NCI-H2227 treated with DMSO at 0.1 percent for 48 hours (cell line): ENCODE data around the gene HLA-A.
"Not testable (repeated sequence)": the region's sequence is repeated elsewhere in the genome, so short reads cannot be mapped to it uniquely, and the experiment has no call there.

Experiments used
- DNase-seq: peaks from one replicate; lab custom pipeline; 2025; lab: John Stamatoyannopoulos, UW

Gene HLA-A

GRCh38 chr6:29942275-29943052 is at the start of gene HLA-A:
HLA-A (plus strand) TSS chr6:29942532; CDS start chr6:29942554, 22 bp downstream.
- peak; percentile 84 for DNase-seq

- DNase-seq = no peak
Observed at GRCh38 chr6:29892696-29893095, 49.6 kb upstream of the HLA-A start.

DNA sequence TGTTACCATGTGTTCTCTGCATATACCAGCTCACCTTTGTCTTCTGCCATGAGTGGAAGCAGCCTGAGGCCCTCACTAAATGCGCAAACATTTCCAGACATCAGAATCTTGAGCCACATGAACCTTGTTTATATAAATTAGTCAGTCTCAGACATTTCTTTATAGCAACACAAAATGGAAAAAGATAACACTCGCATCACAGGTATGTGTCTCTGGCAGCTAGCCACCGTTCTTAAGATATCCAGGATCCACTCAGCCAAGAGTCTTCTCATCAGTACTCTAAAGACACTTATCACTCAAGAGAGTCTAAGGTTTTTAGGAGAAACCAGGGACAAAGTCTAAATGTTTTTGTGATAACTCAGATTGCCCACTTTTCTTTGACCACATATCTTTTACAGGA is 43.1 kb upstream of the HLA-A start:
- DNase-seq = no peak

GRCh38 chr6:29905286-29905685 is 37.0 kb upstream of the HLA-A start:
- DNase-seq = no peak

DNA sequence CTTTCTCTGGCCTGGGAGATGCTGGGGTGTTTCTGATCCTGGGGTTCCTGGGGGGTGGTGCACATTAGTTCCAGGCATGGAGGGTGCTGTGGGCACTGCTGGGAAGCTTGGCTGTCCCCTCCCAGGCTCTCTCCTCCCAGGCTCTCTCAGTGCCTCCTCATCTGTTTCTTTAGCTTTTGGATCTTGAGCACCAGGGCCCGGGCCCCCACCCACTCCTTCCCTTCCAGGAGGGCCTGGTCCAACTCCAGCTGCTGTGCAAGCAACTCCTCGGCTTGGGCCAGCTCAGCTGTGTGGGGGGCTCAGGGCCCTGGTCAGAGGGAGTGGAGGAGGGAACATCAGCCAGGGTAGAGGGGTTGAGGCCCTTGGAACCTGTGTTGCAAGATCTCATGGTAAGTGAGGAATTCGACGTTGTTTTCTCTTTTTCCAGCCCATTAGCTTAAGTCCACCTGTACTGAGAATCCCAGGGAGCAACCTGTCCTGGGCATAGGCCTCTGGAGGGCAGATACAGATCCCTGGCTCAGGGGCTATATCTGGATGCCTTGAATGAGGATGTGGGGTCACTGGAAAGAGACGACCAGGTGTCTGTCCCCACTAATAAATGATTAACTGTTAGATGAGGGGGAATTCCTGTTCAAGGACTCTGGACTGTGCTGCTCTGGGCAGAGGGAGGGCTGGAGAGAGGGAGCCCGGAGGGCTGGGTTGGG is 34.5 kb upstream of the HLA-A start:
- no peak for DNase-seq

DNA sequence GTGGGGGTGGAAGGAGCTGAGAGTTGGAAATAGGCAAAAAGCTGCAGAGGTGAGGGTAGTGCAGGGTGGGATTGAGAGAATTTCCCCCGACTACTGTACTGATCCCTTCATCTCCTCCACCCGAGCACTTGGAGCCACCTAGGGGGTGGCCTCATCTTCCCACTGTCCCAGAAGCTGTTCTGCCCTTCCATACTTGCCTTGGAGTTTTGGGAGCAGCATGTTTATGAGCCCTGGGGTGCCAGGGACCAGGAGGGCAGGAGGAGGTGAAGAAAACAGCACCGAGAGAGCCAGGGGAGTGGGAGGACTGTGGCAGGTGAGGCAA is 34.0 kb upstream of the HLA-A start:
- DNase-seq = no peak

DNA sequence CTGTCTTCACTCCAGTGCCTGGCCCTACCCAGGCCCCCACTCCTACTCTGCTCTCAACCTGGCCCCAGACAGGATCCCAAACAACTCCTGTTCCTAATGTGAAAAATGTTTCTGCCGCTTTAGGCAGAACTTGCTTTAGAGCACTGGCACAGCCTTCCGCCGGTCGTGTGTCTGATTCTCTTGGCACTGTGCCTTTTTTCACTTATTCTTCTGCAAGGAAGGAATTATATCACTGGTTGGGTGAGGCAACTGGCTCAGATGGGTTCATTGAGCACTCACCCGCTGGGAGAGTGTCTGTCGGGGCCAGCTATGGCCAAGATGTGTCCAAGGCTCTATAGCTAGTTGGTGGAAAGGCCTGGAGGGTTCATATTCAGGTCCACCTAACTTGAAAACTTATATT is 33.6 kb upstream of the HLA-A start:
- no peak for DNase-seq

GRCh38 chr6:29909985-29910384 is 32.3 kb upstream of the HLA-A start:
- no peak for DNase-seq

DNA sequence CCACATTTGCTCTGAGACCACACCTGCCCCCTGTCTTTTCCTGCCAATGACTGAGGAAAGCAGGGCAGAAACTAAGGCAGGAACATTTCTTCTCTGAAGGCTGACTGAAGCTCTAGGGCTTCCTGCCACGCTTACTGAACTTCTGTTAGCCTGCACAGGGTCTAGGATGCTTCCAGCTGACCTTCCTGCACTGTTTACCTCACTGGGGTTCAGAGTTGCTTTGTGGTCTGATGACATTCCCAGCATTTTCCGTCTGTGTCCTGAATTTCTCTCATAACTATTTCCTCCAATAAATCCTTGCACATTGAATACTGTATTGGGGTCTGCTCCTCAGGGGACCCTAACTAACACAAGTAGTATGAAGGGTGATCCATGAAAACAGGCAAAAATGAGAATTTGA is 29.5 kb upstream of the HLA-A start:
- DNase-seq = no peak

DNA sequence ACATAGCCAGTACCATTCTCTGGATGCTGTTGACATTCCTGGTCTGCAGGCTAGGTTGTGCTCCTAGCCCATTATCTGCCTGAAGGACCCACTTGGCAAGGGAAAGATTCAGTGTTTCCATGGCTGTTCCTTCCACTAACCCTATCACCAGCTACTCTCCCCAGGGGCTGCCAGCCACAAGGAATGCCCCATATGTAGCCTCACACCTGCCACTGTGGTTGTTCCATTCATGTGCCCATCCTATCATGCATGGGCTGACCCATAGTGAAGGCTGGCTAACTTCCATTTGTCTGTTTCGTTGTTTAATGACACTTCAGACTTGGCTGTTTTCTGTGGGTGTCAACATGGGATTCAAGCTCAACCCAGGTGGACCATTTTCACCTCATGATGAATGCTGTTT is 25.6 kb upstream of the HLA-A start:
- no peak for DNase-seq

DNA sequence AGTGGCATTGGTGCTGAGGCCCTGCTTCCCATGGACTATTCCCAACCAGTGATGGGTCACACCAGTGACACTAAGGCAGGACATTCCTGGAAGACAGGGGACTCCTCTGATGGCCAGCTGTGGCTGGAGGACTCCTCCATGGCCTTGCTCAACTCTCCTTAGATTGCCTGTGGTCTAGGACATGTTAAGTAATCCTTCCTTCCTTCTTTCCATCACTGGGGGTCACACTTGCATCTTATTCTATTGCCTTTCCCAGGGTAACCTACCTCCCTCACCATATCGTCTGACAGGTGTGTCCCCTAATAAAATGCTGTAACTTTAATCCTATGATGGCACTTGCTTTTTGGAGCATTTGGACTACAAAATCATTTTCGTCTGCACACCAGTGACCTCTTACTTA is 24.5 kb upstream of the HLA-A start:
- no peak for DNase-seq

DNA sequence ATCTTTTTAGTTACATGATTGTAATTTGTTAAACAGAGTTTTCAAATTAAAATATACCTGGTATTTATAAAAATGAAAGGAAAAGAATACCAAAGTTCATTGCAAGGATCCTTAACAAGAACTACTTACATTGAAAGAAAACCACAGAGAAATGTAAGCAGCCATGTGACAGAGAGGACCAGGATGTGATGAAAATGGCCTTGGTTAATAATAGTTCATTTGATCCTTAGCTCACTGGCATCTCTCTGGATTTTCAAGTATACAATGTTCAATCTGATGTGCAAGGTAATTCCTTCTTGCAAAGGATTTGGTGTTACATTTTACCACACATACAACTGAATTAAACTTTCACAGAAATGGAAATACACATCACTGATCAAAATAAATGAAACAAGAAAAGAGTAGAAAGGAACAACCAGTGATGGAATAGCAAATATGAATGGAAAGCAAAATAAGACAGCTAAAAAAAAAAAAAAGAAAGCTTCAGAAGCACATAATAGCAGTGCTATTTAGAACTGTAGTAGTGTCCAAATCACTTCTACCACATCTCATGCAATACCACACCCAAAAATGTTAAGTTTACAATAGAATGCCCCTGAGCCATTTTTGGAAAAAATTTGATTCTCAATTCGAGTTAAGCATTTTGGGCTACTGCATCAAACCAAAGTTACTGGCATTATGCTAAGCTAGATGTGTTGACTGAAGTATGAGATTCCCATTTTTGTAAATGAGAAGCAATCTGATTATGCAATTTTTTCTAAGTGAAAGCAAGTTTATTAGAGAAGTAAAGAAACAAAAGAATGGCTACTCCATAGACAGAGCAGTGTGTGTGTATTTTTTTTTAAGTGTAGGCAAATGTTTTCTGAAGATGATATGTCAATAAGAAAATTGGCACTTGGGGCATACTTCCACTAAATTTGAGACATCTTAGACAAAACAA is 22.6 kb upstream of the HLA-A start:
- no peak for DNase-seq

GRCh38 chr6:29924287-29924686 is 18.0 kb upstream of the HLA-A start:
- DNase-seq = no peak

- DNase-seq = no peak
Observed at GRCh38 chr6:29924731-29925130, 17.6 kb upstream of the HLA-A start.

- DNase-seq = no peak
Observed at GRCh38 chr6:29925321-29925720, 17.0 kb upstream of the HLA-A start.

DNA sequence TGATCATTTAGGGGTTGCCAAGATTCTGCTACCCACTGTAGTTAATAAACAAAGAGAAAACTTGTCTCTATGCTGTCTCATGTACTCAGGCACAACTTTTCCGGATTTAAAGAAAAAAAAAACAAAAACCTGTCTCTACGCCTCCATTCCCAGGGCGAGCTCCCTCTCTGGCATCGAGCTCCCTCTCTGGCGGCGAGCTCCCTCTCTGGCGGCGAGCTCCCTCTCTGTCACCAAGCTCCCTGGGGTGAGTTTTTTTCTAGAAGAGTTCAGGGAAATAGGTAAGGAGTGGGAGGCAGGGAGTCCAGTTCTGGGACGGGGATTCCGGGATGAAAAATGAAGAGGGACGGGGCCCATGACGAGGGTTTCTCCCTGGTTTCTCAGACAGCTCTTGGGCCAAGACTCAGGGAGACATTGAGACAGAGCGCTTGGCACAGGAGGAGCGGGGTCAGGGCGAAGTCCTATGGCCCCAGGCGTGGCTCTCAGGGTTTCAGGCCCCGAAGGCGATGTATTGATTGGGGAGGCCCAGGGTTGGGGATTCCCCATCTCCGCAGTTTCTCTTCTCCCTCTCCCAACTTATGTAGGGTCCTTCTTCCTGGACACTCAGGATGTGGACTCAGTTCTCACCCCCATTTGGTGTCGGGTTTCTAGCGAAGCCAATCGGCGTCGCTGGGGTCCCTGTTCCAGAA is 16.5 kb upstream of the HLA-A start:
- DNase-seq = no peak

DNA sequence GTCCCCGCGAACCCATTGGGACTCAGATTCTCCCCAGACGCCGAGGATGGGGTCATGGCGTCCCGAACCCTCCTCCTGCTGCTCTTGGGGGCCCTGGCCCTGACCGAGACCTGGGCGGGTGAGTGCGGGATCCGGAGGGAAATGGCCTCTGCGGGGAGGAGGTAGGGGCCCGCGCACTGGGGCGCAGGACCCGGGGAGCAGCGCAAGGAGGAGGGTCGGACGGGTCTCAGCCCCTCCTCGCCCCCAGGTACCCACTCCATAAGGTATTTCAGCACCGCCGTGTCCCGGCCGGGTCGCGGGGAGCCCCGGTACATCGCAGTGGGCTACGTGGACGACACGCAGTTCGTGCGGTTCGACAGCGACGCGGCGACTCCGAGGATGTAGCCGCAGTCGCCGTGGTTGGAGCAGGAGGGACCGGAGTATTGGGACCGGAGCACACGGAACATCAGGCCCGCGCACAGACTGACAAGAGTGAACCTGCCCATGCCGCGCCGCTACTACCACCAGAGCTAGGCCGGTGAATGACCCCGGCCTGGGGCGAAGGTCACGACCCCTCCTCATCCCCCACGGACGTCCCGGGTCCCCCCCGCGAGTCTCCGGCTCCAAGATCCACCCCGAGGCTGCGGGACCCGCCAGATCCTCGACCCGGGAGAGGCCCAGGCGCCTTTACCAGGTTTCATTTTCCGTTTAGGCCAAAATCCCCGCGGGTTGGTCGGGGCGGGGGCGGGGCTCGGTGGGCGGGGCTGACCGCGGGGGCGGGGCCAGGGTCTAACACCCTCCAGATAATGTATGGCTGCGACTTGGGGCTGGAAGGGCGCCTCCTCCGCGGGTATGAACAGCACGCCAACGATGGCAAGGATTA is 15.7 kb upstream of the HLA-A start:
- DNase-seq = no peak

- DNase-seq = no peak
Observed at GRCh38 chr6:29927275-29927569, 15.1 kb upstream of the HLA-A start.

- DNase-seq = no peak
Observed at GRCh38 chr6:29927841-29928388, 14.4 kb upstream of the HLA-A start.

DNA sequence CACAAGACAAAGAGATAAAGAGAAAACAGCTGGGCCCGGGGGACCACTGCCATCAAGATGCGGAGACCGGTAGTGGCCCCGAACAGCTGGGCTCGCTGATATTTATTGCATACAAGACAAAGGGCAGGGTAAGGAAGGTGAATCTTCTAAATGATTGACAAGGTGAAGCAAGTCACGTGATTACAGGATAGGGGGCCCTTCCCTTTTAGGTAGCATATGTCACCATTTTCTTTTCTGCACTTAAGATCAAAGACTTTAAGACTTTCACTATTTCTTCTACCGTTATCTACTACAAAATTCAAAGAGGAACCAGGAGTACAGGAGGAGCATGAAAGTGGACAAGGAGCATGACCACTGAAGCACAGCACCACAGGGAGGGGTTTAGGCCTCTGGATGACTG is 12.3 kb upstream of the HLA-A start:
- not testable (repeated sequence) for DNase-seq

GRCh38 chr6:29933955-29934354 is 8.4 kb upstream of the HLA-A start:
- no peak for DNase-seq
